GM19025 (cell line): ENCODE data around the gene BICD1.
A peak's percentile ranks its signal among the peaks of the same experiment; 100 is the strongest.

ENCODE experiments used
- ATAC-seq: cut with Tn5 transposase; IDR thresholded peaks from one replicate; pipeline ENCODE4 v1.9.1; 2021; ENCODE audit warnings: mild to moderate bottlenecking, low read depth, moderate library complexity; ENCODE audit not compliant: unreplicated experiment

BICD1 gene

GRCh38 chr12:32395026-32395425 lies 288.4 kb downstream of the BICD1 start:
- ATAC-seq, result no peak

- ATAC-seq, result no peak
Observed at GRCh38 chr12:32397696-32398095, 291.0 kb downstream of the BICD1 start.

GRCh38 chr12:32398181-32398580 lies 291.5 kb downstream of the BICD1 start:
- no peak for ATAC-seq

GRCh38 chr12:32398816-32399369 lies 292.2 kb downstream of the BICD1 start:
- no peak for ATAC-seq

GRCh38 chr12:32399370-32400113 lies 292.9 kb downstream of the BICD1 start, which contains the start of gene FGD4:
FGD4 (plus strand) TSS chr12:32399558.
- ATAC-seq, result peak; percentile 85

GRCh38 chr12:32400114-32400672 lies 293.5 kb downstream of the BICD1 start:
- ATAC-seq, result no peak

GRCh38 chr12:32400866-32401265 lies 294.2 kb downstream of the BICD1 start:
- ATAC-seq, result no peak

GRCh38 chr12:32402170-32402569 lies 295.5 kb downstream of the BICD1 start:
- no peak for ATAC-seq

- ATAC-seq, result no peak
Observed at GRCh38 chr12:32402946-32403345, 296.3 kb downstream of the BICD1 start.

GRCh38 chr12:32407795-32408194 lies 301.1 kb downstream of the BICD1 start:
- no peak for ATAC-seq

- no peak for ATAC-seq
Observed at GRCh38 chr12:32413412-32413811, 306.8 kb downstream of the BICD1 start.

- no peak for ATAC-seq
Observed at GRCh38 chr12:32418221-32418620, 311.6 kb downstream of the BICD1 start.

GRCh38 chr12:32418903-32419519 lies 312.4 kb downstream of the BICD1 start:
- ATAC-seq, result no peak

- ATAC-seq, result no peak
Observed at GRCh38 chr12:32419520-32419960, 312.9 kb downstream of the BICD1 start.

GRCh38 chr12:32420356-32420755 lies 313.7 kb downstream of the BICD1 start:
- ATAC-seq, result no peak

GRCh38 chr12:32423559-32423958 lies 316.9 kb downstream of the BICD1 start:
- no peak for ATAC-seq

GRCh38 chr12:32431025-32431424 lies 324.4 kb downstream of the BICD1 start:
- no peak for ATAC-seq
